ENCODE measurements around the gene COQ2.

- TF ChIP-seq ZNF207 (IDR thresholded peaks at IDR 0.05; ENCODE audit: borderline replicate concordance) = no peak
- TF ChIP-seq NKX3-1 (CRISPR knock-in tag; IDR thresholded peaks at IDR 0.05) = no peak
- no peak for TF ChIP-seq NR1H2 (CRISPR knock-in tag; IDR thresholded peaks at IDR 0.05; ENCODE audit: borderline replicate concordance, low read depth)
- TF ChIP-seq BRD4 (CRISPR knock-in tag; IDR thresholded peaks at IDR 0.05) = no peak
- no peak for TF ChIP-seq SALL2 (CRISPR knock-in tag; IDR thresholded peaks at IDR 0.05)
- TF ChIP-seq ARID5B (CRISPR knock-in tag; IDR thresholded peaks at IDR 0.05) = no peak
- TF ChIP-seq HCFC1 (IDR thresholded peaks at IDR 0.05; ENCODE audit: low read depth, low read length) = no peak
- TF ChIP-seq, protein P1, sequence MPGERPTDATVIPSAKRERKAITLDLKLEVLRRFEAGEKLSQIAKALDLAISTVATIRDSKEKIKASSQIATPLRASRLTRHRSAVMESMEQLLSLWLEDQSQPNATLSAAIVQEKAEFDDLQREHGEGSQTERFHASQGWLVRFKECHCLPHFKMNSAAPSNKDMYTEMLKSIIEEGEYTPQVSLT (CRISPR knock-in tag; IDR thresholded peaks at IDR 0.05; ENCODE audit: borderline replicate concordance, low read depth) = no peak
Measured at GRCh38 chr4:83308672-83309071, 24.1 kb upstream of the COQ2 start.

Measured in HepG2 (cell line).